ENCODE results near the gene TBRG4. TPM values are rescaled to one million over a fixed set of nuclear protein-coding genes. Genes with fewer than 3 reads are reported as not detected.
"Not testable (repeated sequence)": the region's sequence is repeated elsewhere in the genome, so short reads cannot be mapped to it uniquely, and the experiment has no call there.

The TBRG4 gene
- total and polyA plus RNA-seq, 9 donors, result 28.6 to 67.5 (median 49.9) TPM

DNA sequence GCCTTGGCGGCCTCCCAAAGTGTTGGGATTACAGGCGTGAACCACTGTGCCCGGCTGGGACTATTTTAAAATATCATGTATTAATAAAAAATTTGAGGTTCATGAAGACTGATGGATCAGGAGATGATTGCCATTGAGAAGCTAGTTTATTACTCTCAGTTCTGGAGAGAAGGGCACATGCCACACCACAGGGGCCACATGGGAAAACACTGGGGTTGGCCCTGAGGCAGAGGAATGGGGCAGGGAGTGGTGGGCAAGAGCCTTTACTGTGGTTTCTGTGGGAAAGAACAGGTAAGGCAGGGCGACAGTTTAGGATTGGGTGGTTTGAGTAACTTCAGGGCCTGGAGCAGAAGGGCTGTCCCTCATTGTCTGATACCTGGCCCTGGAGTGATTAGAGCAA is 6.8 kb upstream of the TBRG4 start:
- H3K4me3 ChIP-seq, result no peak overlapping the region
- H3K27ac ChIP-seq, result no peak overlapping the region
- intact Hi-C loops (cut with DNase I), result loop anchor here in 2 of 4 donors (10.0 kb wide), 3 partner anchors 133 to 233 kb away; partner anchors contain the start of gene PURB (in 1 of the 2)
- no peaks in the 10 kb centered on the region for H3K9me3 ChIP-seq
- no peak for DNase-seq
- H3K4me1 ChIP-seq (ENCODE audit: insufficient read depth), result no peaks in the 10 kb centered on the region
- H3K27me3 ChIP-seq, result no peaks in the 10 kb centered on the region
- TF ChIP-seq EP300 (IDR thresholded peaks at IDR 0.05), result no peak
- TF ChIP-seq, protein P1, sequence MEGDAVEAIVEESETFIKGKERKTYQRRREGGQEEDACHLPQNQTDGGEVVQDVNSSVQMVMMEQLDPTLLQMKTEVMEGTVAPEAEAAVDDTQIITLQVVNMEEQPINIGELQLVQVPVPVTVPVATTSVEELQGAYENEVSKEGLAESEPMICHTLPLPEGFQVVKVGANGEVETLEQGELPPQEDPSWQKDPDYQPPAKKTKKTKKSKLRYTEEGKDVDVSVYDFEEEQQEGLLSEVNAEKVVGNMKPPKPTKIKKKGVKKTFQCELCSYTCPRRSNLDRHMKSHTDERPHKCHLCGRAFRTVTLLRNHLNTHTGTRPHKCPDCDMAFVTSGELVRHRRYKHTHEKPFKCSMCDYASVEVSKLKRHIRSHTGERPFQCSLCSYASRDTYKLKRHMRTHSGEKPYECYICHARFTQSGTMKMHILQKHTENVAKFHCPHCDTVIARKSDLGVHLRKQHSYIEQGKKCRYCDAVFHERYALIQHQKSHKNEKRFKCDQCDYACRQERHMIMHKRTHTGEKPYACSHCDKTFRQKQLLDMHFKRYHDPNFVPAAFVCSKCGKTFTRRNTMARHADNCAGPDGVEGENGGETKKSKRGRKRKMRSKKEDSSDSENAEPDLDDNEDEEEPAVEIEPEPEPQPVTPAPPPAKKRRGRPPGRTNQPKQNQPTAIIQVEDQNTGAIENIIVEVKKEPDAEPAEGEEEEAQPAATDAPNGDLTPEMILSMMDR (IDR thresholded peaks at IDR 0.05), result no peak
- TF ChIP-seq POLR2A (IDR thresholded peaks at IDR 0.05), result no peak
- WGBS, 3 donors, result 73 to 84% (median 77%) methylated on average over 4 of the region's 4 CpGs
- no peaks in the 10 kb centered on the region for H3K36me3 ChIP-seq

DNA sequence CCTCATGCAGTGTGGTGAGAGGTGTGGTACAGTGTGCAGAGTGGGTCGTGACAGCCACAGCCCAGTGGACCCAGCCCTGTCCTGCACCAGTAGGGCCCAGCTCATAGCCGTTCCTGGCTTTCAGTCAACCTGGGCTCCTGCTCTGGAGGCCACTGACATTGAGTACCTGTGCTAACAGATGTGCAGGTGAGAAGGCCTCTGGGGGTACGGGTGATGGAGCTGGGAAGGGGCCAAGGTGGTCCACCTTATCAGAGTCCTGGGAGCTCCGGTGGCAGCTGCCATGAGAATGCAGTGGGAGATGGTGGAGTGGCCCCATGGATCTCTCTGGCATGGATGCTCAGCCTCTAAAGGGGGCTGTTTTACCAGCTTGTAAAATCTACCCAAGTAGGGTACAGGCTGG is 6.1 kb upstream of the TBRG4 start:
- WGBS, 3 donors, result 62 to 77% (median 67%) methylated on average over 4 of the region's 4 CpGs
- H3K4me3 ChIP-seq, result no peak overlapping the region
- no peaks in the 10 kb centered on the region for H3K4me1 ChIP-seq (ENCODE audit: insufficient read depth)
- no peak overlapping the region for H3K27ac ChIP-seq
- no peaks in the 10 kb centered on the region for H3K27me3 ChIP-seq
- TF ChIP-seq POLR2A (IDR thresholded peaks at IDR 0.05), result no peak
- TF ChIP-seq EP300 (IDR thresholded peaks at IDR 0.05), result no peak
- TF ChIP-seq, protein P1 (IDR thresholded peaks at IDR 0.05), result no peak
- H3K9me3 ChIP-seq, result no peaks in the 10 kb centered on the region
- H3K36me3 ChIP-seq, result no peaks in the 10 kb centered on the region
- DNase-seq, result no peak
- intact Hi-C loops (cut with DNase I), result loop anchor here in 2 of 4 donors (10.0 kb wide), 3 partner anchors 133 to 233 kb away; partner anchors contain the start of gene PURB (in 1 of the 2)

DNA sequence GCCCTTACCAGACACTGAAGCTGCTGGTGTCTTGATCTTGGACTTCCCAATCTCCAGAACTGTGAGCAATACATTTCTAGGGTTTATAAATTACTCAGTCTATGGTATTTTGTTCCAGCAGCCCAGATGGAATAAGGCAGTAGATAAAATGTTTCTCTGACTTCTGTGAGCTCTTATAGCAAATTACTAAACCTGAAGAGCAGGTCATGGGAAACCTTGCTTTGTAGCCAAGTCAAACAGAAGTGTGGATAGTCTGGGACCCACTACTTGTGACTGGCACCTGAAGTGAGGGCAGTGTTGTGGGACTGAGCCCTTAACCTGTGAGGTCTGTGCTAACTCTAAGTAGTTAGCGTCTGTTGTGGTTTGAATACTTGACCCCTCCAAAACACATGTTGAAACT is 4.6 kb upstream of the TBRG4 start:
- no peak for TF ChIP-seq EP300 (IDR thresholded peaks at IDR 0.05)
- TF ChIP-seq POLR2A (IDR thresholded peaks at IDR 0.05), result no peak
- TF ChIP-seq, protein P1 (IDR thresholded peaks at IDR 0.05), result no peak
- H3K4me3 ChIP-seq, result no peak overlapping the region

DNA sequence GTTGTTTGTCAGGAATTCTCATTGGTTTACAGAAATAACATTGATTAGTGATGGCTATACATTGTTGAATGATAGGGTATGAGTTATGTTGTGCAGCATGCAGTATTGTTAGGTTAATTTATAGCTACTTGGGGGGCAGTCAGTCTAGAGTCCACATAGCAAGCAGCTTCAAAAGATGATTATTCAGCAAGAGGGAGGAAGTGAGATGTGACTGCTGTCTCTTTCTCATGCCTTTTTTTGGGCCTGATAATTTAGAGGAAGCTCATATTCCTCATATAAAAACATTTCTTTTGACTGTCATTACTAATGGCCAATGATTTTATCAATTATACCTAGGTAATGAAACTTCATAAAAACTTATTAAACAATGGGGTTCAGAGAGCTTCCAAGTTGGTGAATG is 3.4 kb upstream of the TBRG4 start:
- H3K4me3 ChIP-seq, result no peak overlapping the region
- H3K36me3 ChIP-seq, result no peaks in the 10 kb centered on the region
- TF ChIP-seq EP300 (IDR thresholded peaks at IDR 0.05), result no peak
- no peak for TF ChIP-seq POLR2A (IDR thresholded peaks at IDR 0.05)
- TF ChIP-seq, protein P1 (IDR thresholded peaks at IDR 0.05), result no peak
- DNase-seq, result no peak
- H3K27me3 ChIP-seq, result no peaks in the 10 kb centered on the region
- intact Hi-C loops (cut with DNase I), result loop anchor here in 2 of 4 donors (10.0 kb wide), 3 partner anchors 130 to 230 kb away; partner anchors contain the start of gene PURB (in 1 of the 2)
- H3K27ac ChIP-seq, result no peak overlapping the region
- H3K9me3 ChIP-seq, result no peaks in the 10 kb centered on the region
- H3K4me1 ChIP-seq (ENCODE audit: insufficient read depth), result peaks cover 4% of the 10 kb centered on the region

More for the DNA sequence above, 4.6 kb upstream of the TBRG4 start:
- no peaks in the 10 kb centered on the region for H3K4me1 ChIP-seq (ENCODE audit: insufficient read depth)
- H3K27me3 ChIP-seq, result no peaks in the 10 kb centered on the region
- intact Hi-C loops (cut with DNase I), result loop anchor here in 2 of 4 donors (10.0 kb wide), 3 partner anchors 131 to 231 kb away; partner anchors contain the start of gene PURB (in 1 of the 2)
- no peaks in the 10 kb centered on the region for H3K9me3 ChIP-seq
- no peak for DNase-seq
- 64 to 82% (median 70%) methylated on average over 1 of the region's 1 CpG for WGBS, 3 donors
- H3K27ac ChIP-seq, result no peak overlapping the region
- H3K36me3 ChIP-seq, result no peaks in the 10 kb centered on the region

DNA sequence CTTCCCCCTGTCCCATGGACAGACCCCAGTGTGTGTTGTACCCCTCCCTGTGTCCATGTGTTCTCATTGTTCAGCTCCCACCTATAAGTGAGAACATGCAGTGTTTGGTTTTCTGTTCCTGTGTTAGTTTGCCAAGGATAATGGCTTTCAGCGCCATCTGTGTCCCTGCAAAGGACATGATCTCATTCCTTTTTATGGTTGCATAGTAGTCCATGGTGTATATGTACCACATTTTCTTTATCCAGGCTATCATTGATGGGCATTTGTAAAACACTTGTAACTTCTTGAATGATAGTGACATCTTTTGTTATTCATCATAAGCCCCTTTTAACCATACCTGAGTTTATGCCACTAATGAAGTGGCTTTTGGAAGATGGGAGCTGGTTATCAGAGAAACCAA is 2.8 kb upstream of the TBRG4 start:
- not testable (repeated sequence) for H3K4me1 ChIP-seq (ENCODE audit: insufficient read depth); H3K27ac ChIP-seq; H3K27me3 ChIP-seq; H3K36me3 ChIP-seq; DNase-seq; H3K9me3 ChIP-seq; H3K4me3 ChIP-seq
- intact Hi-C loops (cut with DNase I), result loop anchor here in 2 of 4 donors (10.0 kb wide), 3 partner anchors 129 to 229 kb away; partner anchors contain the start of gene PURB (in 1 of the 2)
- 53 to 80% (median 79%) methylated on average over 1 of the region's 1 CpG for WGBS, 3 donors

All from ovary (tissue), 9 donors.